HG03280 (cell line): ENCODE results near the gene SPATA25.
"Not testable (repeated sequence)": the region's sequence is repeated elsewhere in the genome, so short reads cannot be mapped to it uniquely, and the experiment has no call there.

Experiments used
- ATAC-seq: cut with Tn5 transposase; IDR thresholded peaks from one replicate; pipeline ENCODE4 v1.9.1; 2021; ENCODE audit warnings: mild to moderate bottlenecking, moderate library complexity; ENCODE audit not compliant: unreplicated experiment

Gene SPATA25

GRCh38 chr20:45894797-45895196, 7.4 kb upstream of the SPATA25 start:
- ATAC-seq: no peak

DNA sequence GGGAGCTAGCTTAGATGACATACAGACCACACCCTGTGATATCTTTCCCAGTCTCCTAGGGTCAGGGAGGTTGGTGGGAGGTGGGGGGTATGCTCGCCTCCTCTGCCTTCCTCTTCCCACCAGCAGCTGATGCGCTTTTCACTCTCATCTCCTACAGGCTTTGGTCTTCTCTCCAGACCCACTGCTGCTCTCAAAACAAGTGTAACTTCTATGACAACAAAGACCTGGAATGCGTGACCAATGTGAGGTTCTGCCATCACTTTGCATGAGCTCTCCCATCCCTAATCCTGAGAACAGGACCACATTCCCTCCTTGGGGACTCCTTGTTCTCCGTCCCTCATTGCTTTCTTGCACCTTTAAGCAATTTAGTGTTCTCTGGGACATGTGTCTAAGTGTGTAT, 6.4 kb upstream of the SPATA25 start:
- no peak for ATAC-seq

DNA sequence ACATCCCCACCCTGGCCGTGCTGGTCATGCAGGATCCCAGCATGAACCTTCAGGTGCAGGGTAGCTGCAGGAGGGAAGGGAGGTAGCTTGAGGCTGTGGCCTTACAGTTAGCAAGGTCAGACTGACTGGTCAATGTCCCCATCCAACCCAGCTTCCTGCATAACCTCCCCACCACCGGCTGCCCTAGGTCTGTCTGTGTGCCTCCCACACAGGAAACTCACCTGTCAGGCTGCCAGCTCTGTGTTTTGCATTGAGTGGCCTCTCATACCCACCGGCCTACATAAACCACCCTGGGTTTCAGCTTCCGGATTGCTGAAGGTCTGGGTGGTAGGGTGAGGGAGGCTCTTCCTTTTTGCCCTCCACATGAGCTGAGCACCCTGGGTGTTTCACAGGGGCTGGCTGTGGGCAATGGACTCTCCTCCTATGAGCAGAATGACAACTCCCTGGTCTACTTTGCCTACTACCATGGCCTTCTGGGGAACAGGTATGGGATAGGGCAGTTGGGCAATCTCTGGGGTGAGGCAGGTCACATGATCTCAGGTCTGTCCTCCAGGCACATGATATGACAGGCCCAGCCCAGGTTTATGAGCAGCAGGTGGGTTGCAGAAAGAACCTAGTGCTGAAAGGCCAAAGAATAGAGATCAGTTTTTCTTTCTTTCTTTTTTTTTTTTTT, 5.5 kb upstream of the SPATA25 start:
- no peak for ATAC-seq

DNA sequence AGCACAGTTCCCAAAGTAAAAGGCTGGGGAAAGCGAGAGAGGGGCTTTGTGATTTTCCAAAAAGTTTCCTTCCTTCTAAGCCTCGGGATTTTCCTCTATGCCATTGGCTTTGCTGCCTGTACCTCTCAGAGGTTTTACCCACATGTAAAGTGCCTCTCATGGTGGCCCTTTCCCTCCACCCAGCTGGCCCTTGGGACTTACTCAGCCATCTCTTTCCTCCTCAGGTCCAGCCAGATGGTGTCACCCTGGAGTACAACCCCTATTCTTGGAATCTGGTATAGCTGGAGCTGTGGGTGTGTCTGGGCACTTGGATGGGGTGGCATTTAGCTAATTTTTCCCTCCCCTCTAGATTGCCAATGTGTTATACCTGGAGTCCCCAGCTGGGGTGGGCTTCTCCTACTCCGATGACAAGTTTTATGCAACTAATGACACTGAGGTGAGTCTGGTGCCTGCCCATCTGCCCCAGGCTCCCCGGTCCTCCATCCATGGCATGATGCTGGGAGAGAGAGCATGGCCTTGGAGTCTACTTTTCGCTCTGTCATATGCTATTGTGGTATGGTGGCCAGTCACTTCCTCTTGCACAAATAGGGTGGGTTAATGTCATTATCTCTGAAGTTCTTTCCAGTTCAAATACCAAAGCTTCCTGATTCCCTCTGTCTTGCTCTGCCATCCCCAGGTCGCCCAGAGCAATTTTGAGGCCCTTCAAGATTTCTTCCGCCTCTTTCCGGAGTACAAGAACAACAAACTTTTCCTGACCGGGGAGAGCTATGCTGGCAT, 4.8 kb upstream of the SPATA25 start:
- ATAC-seq: no peak

DNA sequence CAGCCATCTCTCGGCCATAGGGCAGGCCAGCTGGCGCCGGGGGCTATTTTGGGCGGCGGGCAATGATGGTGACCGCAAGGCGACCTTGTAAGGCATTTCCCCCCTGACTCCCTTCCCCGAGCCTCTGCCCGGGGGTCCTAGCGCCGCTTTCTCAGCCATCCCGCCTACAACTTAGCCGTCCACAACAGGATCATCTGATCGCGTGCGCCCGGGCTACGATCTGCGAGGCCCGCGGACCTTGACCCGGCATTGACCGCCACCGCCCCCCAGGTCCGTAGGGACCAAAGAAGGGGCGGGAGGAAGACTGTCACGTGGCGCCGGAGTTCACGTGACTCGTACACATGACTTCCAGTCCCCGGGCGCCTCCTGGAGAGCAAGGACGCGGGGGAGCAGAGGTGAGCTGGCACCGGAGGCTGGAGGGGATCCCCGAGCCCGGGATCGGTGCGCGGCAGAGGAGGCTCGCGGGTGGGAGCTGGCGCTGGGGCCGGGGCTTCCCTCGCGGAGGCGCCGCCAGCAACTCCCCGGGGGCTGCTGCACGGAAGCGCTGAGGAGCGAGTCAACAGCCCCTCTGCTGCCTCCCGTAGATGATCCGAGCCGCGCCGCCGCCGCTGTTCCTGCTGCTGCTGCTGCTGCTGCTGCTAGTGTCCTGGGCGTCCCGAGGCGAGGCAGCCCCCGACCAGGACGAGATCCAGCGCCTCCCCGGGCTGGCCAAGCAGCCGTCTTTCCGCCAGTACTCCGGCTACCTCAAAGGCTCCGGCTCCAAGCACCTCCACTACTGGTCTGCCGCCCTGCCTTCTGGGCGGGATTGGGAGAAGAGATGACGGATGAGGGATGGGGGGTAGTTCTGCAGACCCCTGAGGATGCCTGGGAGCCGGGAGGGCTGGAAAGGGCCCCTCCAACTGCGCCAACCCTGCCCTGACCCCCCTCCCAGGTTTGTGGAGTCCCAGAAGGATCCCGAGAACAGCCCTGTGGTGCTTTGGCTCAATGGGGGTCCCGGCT, 3.9 kb upstream of the SPATA25 start, which contains the start of the genes CTSA and NEURL2:
CTSA (plus strand) TSS at position 351 of the 999 bp plus-strand sequence; CDS start at position 585, 234 bp downstream.
NEURL2 (minus strand) TSS at position 224 of the 999 bp plus-strand sequence; CDS start at position 7, 217 bp downstream.
- peak; percentile 79 for ATAC-seq

- peak; percentile 31 for ATAC-seq
These were observed 2.9 kb upstream of the SPATA25 start for GRCh38 chr20:45890077-45890984.

DNA sequence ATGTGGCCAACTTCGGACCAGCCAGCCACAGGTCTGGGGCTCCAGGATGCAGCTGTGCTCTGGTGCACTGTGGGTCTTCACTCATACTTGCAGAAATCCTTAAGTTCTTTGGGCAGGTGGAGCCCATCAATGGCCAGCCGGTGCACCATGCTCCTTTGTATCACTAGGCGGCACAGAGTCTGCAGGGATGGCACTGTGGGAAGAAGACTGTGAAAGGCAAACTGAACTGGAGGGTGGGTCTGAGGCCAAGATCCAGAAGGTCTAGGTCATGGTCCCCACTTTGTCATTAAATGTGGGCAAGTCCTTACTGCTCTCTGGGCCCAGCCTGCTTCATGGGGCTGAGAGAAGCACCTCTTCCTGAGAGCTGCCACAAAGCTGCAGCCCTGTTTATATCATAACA, 1.3 kb upstream of the SPATA25 start:
- ATAC-seq: no peak

GRCh38 chr20:45886590-45887345, 654 bp downstream of the SPATA25 start:
- ATAC-seq: no peak

DNA sequence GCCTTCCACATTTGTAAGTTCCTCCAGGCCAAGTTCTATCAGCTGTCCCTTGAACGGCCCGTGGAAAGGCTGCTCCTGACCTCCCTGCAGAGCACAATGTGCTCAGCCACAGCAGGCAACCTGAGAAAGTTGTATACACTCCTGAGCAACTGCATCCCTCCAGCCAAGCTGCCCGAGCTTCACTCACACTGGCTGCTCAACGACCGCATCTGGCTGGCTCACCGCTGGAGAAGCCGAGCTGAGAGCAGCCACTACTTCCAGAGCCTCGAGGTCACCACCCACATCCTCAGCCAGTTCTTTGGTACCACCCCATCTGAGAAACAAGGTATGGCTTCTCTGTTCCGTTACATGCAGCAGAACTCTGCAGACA, 4.3 kb downstream of the SPATA25 start:
- ATAC-seq: no peak

DNA sequence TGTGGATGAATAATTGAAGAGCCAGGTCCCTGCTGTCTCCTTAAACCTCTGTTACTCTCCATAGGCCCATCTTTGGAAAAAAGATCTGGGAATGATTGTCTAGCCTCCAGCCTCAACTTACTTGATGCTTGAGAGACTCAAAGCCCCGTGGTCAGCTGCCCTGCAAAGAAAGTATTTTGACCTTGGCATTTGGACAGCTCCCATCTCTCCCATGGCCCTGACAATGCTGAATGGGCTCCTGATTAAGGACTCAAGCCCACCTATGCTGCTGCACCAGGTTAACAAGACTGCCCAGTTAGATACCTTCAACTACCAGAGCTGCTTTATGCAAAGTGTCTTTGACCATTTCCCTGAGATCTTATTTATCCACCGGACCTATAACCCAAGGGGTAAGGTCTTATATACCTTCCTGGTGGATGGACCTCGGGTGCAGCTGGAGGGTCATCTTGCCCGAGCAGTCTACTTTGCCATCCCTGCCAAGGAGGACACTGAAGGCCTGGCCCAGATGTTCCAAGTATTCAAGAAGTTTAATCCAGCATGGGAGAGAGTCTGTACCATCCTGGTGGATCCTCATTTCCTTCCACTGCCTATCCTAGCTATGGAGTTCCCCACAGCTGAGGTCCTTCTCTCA, 4.8 kb downstream of the SPATA25 start:
- ATAC-seq: no peak

- peak; percentile 99 for ATAC-seq
These were observed 6.2 kb downstream of the SPATA25 start, which contains the start of gene ZSWIM1 for GRCh38 chr20:45880988-45881788. TSS of gene ZSWIM1 (plus strand) at chr20:45881227. CDS start at chr20:45882593, 1,366 bp downstream.

- ATAC-seq: no peak
These were observed 9.2 kb downstream of the SPATA25 start for GRCh38 chr20:45878076-45878761.

- no peak for ATAC-seq
These were observed 12.8 kb downstream of the SPATA25 start for GRCh38 chr20:45874576-45874975.

DNA sequence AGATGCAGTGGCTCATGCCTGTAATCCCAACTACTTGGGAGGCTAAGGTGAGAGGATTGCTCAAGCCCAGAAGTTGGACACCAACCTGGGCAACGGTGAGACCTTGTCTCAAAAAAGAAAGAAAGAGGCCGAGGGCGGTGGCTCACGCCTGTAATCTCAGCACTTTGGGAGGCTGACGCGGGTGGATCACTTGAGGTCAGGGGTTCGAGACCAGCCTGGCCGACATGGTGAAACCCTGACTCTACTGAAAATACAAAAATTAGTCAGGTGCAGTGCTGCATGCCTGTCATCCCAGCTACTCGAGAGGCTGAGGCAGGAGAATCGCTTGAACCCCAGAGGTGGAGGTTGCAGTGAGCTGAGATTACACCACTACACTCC, 13.3 kb downstream of the SPATA25 start:
- not testable (repeated sequence) for ATAC-seq

- no peak for ATAC-seq
These were observed 13.9 kb downstream of the SPATA25 start for GRCh38 chr20:45873409-45874103.

DNA sequence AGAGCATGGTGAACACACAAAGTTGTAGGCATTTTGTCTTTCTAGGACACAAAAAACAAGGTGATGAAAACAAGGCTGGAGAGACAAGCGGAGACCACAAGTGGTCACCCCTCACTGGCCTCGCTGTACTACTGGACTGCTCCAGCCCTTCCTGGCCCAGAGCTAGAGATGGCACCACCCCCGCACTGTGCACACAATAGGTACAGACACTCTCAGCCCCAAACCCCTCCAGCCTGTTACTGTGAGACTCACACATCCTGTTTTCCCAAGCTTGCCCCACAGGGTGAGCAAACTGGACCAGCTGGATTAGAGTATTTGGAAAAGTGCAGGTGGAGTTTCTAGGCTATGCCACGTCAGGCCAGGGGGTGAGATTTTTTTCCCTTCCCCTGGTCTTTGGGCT, 14.8 kb downstream of the SPATA25 start:
- ATAC-seq: no peak

GRCh38 chr20:45867819-45868176, 19.6 kb downstream of the SPATA25 start:
- no peak for ATAC-seq
